LNCaP clone FGC (cell line): ENCODE measurements around the gene RASSF7.

Experiments
- DNase-seq: peaks from one replicate; pipeline ENCODE4 v3.0.0-alpha.2; 2011; ENCODE audit warnings: low read depth
- H3K4me3 ChIP-seq: 2 replicates; pipeline ENCODE4 v1.5.1; 2011; ENCODE audit warnings: mild to moderate bottlenecking, low read depth, low read length, control low read depth
- CTCF ChIP-seq: IDR thresholded peaks from 2 replicates; pipeline ENCODE4 v1.5.1; 2012; ENCODE audit warnings: mild to moderate bottlenecking; ENCODE audit not compliant: control insufficient read depth, insufficient read depth; ENCODE audit errors: extremely low read depth

Gene RASSF7

DNA sequence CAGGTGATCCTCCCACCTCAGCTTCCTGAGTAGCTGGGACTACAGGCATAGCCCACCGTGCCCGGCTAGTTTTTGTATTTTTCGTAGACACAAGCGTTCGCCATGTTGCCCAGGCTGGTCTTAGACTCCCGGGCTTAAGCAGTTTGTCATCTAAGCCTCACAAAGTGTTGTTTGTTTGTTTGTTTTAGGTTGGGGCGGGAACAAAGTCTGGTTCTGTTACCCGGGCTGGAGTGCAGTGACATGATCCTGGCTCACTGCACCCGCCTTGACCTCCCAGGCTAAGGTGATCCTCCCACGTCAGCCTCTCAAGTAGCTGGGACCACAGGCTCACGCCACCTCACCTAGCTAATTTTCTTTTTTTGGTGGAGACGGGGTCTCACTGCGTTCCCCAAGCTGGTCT is 42.4 kb downstream of the RASSF7 start:
- no peak for DNase-seq
- H3K4me3 ChIP-seq: no peak overlapping the region
- TF ChIP-seq CTCF: no peak

- DNase-seq: no peak
- no peak for TF ChIP-seq CTCF
- no peak overlapping the region for H3K4me3 ChIP-seq
Measured at GRCh38 chr11:605286-606129, 44.7 kb downstream of the RASSF7 start.

DNA sequence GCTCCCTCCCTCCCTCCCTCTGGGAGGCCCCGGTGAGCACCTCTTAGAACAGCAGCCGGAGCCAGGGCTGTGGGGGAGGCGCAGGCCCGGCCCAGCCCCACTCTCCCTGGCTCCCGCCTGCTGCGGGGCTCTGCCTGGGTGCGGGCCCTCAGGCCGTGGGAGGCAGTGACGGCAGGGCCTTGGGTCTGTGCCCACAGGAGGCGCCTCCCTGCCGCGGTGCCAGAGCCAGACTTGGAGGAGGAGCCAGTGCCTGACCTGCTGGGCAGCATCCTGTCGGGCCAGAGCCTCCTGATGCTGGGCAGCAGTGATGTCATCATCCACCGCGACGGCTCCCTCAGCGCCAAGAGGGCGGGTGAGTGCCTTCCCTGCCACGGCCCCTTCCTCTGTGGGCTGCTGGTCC is 45.5 kb downstream of the RASSF7 start:
- no peak overlapping the region for H3K4me3 ChIP-seq
- no peak for TF ChIP-seq CTCF
- peak; percentile 85 for DNase-seq

- DNase-seq: no peak
- H3K4me3 ChIP-seq: no peak overlapping the region
- TF ChIP-seq CTCF: no peak
Measured at GRCh38 chr11:607020-607780, 46.4 kb downstream of the RASSF7 start.

DNA sequence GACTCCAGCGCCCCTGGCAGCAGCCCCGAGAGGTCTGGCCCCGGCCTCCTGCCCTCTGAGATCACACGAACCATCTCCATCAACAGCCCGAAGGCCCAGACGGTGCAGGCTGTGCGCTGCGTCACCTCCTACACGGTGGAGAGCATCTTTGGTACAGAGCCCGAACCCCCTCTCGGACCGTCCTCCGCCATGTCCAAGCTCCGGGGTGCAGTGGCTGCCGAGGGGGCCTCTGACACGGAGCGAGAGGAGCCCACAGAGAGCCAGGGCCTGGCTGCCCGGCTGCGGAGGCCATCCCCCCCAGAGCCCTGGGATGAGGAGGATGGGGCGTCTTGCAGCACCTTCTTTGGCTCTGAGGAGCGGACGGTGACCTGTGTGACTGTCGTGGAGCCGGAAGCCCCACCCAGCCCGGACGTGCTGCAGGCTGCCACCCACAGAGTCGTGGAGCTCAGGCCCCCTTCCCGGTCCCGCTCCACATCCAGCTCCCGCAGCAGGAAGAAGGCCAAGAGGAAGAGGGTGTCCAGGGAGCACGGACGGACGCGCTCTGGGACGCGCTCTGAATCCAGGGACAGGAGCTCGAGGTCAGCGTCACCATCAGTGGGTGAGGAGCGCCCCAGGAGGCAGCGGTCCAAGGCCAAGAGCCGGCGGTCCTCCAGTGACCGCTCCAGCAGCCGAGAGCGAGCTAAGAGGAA is 47.3 kb downstream of the RASSF7 start:
- DNase-seq: no peak
- no peak overlapping the region for H3K4me3 ChIP-seq
- TF ChIP-seq CTCF: no peak

DNA sequence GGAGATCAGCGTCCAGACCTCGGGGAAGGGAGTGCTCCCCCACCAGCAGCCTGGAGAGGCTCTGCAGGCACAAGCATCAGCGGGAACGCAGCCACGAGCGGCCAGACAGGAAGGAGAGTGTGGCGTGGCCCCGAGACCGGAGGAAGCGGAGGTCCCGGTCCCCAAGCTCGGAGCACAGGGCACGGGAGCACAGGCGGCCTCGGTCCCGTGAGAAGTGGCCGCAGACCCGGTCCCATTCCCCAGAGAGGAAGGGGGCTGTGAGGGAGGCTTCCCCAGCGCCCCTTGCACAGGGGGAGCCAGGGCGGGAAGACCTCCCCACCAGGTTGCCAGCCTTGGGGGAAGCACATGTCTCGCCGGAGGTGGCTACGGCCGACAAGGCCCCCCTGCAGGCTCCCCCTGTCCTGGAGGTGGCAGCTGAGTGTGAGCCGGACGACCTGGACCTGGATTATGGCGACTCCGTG is 48.1 kb downstream of the RASSF7 start:
- H3K4me3 ChIP-seq: no peak overlapping the region
- no peak for DNase-seq
- no peak for TF ChIP-seq CTCF
